Measurements from ENCODE around the gene FAM171A1.
A peak's percentile ranks its signal among the peaks of the same experiment; 100 is the strongest.
"Not testable (repeated sequence)": the region's sequence is repeated elsewhere in the genome, so short reads cannot be mapped to it uniquely, and the experiment has no call there.

FAM171A1 gene

DNA sequence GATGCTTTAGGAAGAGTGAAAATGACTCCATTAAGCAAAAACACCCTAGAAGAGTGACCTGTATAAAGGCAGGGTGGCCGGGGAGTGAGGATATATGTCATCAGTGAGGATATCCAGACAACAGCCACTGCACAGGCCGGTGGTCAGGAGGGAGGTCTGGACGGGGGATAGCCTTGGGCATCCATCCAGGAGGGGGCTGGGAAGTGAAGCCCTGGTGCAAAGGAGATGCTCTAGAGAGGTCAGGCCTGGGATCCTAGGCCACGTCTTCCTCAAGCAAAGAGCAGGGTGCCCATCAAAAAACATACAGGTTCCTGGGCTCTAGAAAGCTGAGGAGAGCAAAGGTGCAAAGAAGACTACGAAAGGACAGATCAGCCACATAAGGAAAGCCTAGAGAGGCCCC lies 25.6 kb downstream of the FAM171A1 start:
- DNase-seq, result no peak

GRCh38 chr10:15344876-15345285 lies 26.2 kb downstream of the FAM171A1 start:
- DNase-seq, result no peak

- DNase-seq, result no peak
These were observed 26.7 kb downstream of the FAM171A1 start for GRCh38 chr10:15344256-15344875.

GRCh38 chr10:15342970-15343369 lies 28.1 kb downstream of the FAM171A1 start:
- no peak for DNase-seq

- no peak for DNase-seq
These were observed 29.5 kb downstream of the FAM171A1 start for GRCh38 chr10:15341502-15342128.

GRCh38 chr10:15339892-15340291 lies 31.2 kb downstream of the FAM171A1 start:
- no peak for DNase-seq

DNA sequence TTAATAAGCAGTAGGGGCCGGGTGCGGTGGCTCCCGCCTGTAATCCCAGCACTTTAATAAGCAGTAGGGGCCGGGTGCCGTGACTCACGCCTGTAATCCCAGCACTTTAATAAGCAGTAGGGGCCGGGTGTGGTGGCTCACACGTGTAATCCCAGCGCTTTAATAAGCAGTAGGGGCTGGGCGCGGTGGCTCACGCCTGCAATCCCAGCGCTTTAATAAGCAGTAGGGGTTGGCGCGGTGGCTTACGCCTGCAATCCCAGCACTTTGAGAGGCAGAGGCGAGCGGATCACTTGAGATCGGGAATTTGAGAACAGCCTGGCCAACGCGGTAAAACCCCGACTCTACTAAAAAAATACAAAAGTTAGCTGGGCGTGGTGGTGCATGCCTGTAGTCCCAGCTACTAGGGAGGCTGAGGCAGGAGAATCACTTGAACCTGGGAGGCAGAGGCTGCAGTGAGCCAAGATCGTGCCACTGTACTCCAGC lies 33.6 kb downstream of the FAM171A1 start:
- not testable (repeated sequence) for DNase-seq

DNA sequence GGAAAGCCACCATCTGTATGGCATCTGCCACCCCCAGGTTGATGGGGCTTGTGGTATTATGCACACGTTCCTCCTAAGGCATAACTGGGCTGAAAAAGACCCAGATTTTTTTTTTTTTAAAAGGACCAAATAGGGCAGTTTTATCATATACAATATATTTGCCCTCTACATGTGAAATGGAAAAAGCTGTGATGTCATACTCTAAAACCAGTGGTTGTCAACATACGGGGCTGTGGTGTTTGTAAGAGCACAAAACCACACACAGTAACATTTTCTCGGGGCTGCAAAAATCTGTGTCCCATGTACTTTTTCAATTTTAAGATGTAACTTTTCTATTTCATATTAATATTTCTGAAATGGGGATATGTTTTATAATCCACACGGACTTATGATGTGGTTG lies 34.9 kb downstream of the FAM171A1 start:
- no peak for DNase-seq

- no peak for DNase-seq
These were observed 35.6 kb downstream of the FAM171A1 start for GRCh38 chr10:15335508-15335907.

- peak; percentile 45 for DNase-seq
These were observed 36.3 kb downstream of the FAM171A1 start for GRCh38 chr10:15334650-15335323.

- peak; percentile 56 for DNase-seq
These were observed 37.0 kb downstream of the FAM171A1 start for GRCh38 chr10:15333909-15334649.

DNA sequence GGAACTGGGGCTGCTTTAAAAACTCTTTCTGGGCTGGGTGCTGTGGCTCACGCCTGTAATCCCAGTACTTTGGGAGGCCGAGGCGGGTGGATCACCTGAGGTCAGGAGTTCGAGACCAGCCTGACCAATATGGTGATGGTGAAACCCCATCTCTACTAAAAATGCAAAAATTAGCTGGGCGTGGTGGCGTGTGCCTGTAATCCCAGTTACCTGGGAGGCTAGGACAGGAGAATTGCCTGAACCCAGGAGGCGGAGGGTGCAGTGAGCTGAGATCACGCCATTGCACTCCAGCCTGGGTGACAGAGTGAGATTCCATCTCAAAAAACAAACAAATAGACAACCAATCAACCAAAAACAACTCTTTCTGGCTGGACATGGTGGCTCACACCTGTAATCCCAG lies 37.9 kb downstream of the FAM171A1 start:
- not testable (repeated sequence) for DNase-seq

- no peak for DNase-seq
These were observed 39.6 kb downstream of the FAM171A1 start for GRCh38 chr10:15331461-15331860.

- DNase-seq, result no peak
These were observed 41.7 kb downstream of the FAM171A1 start for GRCh38 chr10:15329437-15329836.

GRCh38 chr10:15325944-15326284 lies 45.2 kb downstream of the FAM171A1 start:
- no peak for DNase-seq

- DNase-seq, result no peak
These were observed 45.7 kb downstream of the FAM171A1 start for GRCh38 chr10:15325243-15325943.

DNA sequence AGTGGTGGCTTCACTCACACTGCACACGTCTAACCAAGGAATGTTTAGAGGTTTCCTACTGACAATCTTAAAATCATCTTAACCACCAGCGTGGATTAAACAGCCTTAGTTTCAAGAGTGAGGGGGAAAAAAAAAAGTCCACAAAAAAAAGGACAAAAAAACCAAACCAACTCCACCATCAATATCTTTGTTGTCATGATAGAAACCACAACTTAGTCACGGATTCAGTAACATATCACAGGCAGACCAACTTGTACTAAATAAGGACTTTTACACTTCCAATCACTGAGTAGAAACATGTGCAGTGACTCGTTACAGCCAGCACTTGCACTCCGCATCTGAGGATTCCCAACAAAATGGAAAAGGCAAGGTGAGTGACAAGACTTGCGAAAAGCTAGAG lies 46.5 kb downstream of the FAM171A1 start:
- DNase-seq, result no peak

GRCh38 chr10:15324113-15324512 lies 47.0 kb downstream of the FAM171A1 start:
- no peak for DNase-seq

DNA sequence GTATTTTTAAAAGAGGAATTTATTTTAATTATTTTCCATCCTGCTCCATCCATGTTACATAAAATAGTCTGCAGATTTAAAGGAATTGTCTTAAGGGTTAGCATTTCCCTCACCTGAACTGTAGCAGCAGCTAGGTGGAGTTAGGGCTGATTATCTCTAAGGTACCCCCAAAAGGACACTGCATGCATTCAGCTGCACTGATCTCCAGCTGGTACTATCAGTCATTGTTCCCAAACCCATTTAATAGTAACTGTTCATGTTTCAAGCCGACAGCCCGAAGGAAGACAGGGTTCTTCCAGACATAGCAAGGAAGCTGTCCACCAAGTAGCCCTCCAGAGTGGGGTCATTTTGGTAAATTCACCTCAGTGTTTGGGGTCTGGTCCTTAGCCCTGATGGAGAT lies 48.7 kb downstream of the FAM171A1 start:
- no peak for DNase-seq

GRCh38 chr10:15321431-15322341 lies 49.4 kb downstream of the FAM171A1 start:
- DNase-seq, result no peak

- DNase-seq, result no peak
These were observed 50.4 kb downstream of the FAM171A1 start for GRCh38 chr10:15320522-15321203.
